Astrocyte (in vitro differentiated cells and primary cell): ENCODE results near the gene AHNAK. TPM values are rescaled to one million over a fixed set of nuclear protein-coding genes. Genes with fewer than 3 reads are reported as not detected.

Experiments
- DNase-seq: peaks from one replicate; pipeline ENCODE4 v3.0.0-alpha.2; 2010; ENCODE audit warnings: low read depth
- FAIRE-seq: peaks from 2 replicates; lab custom pipeline; 2011; peaks lifted over from hg19 to GRCh38; lab: Jason Lieb, UNC
- H2AFZ ChIP-seq: 2 replicates; pipeline ENCODE4 v1.6.0; 2012; ENCODE audit warnings: low read depth, low read length, inconsistent platforms
- H3K27ac ChIP-seq: 2 replicates; pipeline ENCODE4 v1.5.1; 2011; ENCODE audit warnings: low read depth, low read length, inconsistent platforms
- H3K27me3 ChIP-seq: 2 replicates; pipeline ENCODE4 v1.6.0; 2011; ENCODE audit warnings: low read length, inconsistent platforms; ENCODE audit not compliant: insufficient read depth
- H3K36me3 ChIP-seq: 2 replicates; pipeline ENCODE4 v1.5.1; 2011; ENCODE audit warnings: low read length, inconsistent platforms; ENCODE audit not compliant: insufficient read depth
- H3K4me1 ChIP-seq: 2 replicates; pipeline ENCODE4 v1.5.1; 2011; ENCODE audit warnings: low read length, inconsistent platforms; ENCODE audit not compliant: insufficient read depth
- H3K4me2 ChIP-seq: 2 replicates; pipeline ENCODE4 v1.6.0; 2012; ENCODE audit warnings: low read length, inconsistent platforms
- H3K4me3 ChIP-seq: 2 replicates; pipeline ENCODE4 v1.5.1; 2011; ENCODE audit warnings: low read depth, mild to moderate bottlenecking, low read length, inconsistent platforms; ENCODE audit not compliant: insufficient read depth
- H3K79me2 ChIP-seq: 2 replicates; pipeline ENCODE4 v1.6.0; 2012; ENCODE audit warnings: mild to moderate bottlenecking, low read length, inconsistent platforms; ENCODE audit not compliant: insufficient read depth
- H3K9ac ChIP-seq: 2 replicates; pipeline ENCODE4 v1.6.0; 2012; ENCODE audit warnings: mild to moderate bottlenecking, low read length, inconsistent platforms
- H3K9me3 ChIP-seq: 2 replicates; pipeline ENCODE4 v1.5.1; 2012; ENCODE audit warnings: low read depth, mild to moderate bottlenecking, low read length, inconsistent platforms; ENCODE audit not compliant: insufficient read depth
- H4K20me1 ChIP-seq: 2 replicates; pipeline ENCODE4 v1.6.0; 2012; ENCODE audit warnings: low read length, inconsistent platforms; ENCODE audit not compliant: insufficient read depth
- H3K27ac Mint-ChIP-seq: one replicate; pipeline ENCODE4 v1.8.0; 2021; ENCODE audit warnings: mild to moderate bottlenecking, mixed read lengths; ENCODE audit not compliant: unreplicated experiment
- H3K27me3 Mint-ChIP-seq: one replicate; pipeline ENCODE4 v1.8.0; 2021; ENCODE audit warnings: low read depth, mixed read lengths; ENCODE audit not compliant: unreplicated experiment
- H3K36me3 Mint-ChIP-seq: one replicate; pipeline ENCODE4 v1.8.0; 2021; ENCODE audit warnings: low read depth, mixed read lengths; ENCODE audit not compliant: unreplicated experiment
- H3K4me1 Mint-ChIP-seq: one replicate; pipeline ENCODE4 v1.8.0; 2021; ENCODE audit warnings: low read depth, mixed read lengths; ENCODE audit not compliant: unreplicated experiment
- H3K4me3 Mint-ChIP-seq: one replicate; pipeline ENCODE4 v1.8.0; 2021; ENCODE audit warnings: mild to moderate bottlenecking, moderate library complexity, mixed read lengths; ENCODE audit not compliant: unreplicated experiment
- H3K9me3 Mint-ChIP-seq: one replicate; pipeline ENCODE4 v1.8.0; 2021; ENCODE audit warnings: mild to moderate bottlenecking, mixed read lengths; ENCODE audit not compliant: unreplicated experiment
- EZH2 ChIP-seq: IDR thresholded peaks from 2 replicates; pipeline ENCODE4 v1.6.1; 2012; ENCODE audit warnings: mild to moderate bottlenecking, low read length, inconsistent platforms; ENCODE audit not compliant: insufficient read depth
- total RNA-seq: library from RNA; stranded (reverse); gene quantifications from 2 replicates; pipeline ENCODE4 v1.2.1, GENCODE V29; 2021
- TF ChIP-seq, protein P1 (sequence below): IDR thresholded peaks from 2 replicates; pipeline ENCODE4 v1.5.1; 2011; ENCODE audit warnings: low read depth, mild to moderate bottlenecking, inconsistent platforms, low read length, moderate library complexity; ENCODE audit not compliant: insufficient read depth

The AHNAK gene
- total RNA-seq, 1 donor from 2014 or later, result 378 TPM

DNA sequence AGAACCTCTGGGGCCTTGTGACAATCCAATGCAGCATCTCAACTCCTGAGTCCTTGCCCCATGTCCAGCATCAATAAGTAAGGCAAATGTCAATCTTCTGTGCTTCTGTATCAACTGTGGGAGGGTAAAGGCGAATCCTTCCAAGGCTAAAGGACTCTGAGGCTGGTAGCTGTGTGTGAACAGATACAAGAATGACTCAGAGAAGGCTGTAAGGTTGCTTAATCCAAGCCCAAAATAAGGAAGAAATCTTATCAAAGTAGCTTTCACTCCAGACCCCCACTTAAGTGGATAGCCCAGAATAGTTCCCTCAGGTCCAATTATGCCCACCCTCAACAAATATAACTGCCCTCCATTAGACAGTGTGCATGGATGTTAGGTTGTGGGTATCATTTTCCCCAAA is 155.9 kb downstream of the AHNAK start:
- FAIRE-seq (no peak), DNase-seq (no peak)
- Mint-ChIP-seq H3K4me1 (peaks cover 3% of the 10 kb centered on the region), H3K9me3 (no peaks in the 10 kb centered on the region), H3K4me3 (no peak overlapping the region), H3K36me3 (peaks cover 4% of the 10 kb centered on the region), H3K27ac (no peak overlapping the region), H3K27me3 (peaks cover 14% of the 10 kb centered on the region)
- Histone ChIP-seq H3K4me3 (no peak overlapping the region), H3K4me2 (no peak overlapping the region), H3K27me3 (no peaks in the 10 kb centered on the region), H3K36me3 (no peaks in the 10 kb centered on the region), H3K9ac (no peak overlapping the region), H2AFZ (no peak overlapping the region), H3K79me2 (no peaks in the 10 kb centered on the region), H4K20me1 (no peaks in the 10 kb centered on the region), H3K9me3 (no peaks in the 10 kb centered on the region), H3K4me1 (peaks cover 5% of the 10 kb centered on the region), H3K27ac (no peak overlapping the region)
- TF ChIP-seq EZH2, result no peak
- TF ChIP-seq, protein P1, sequence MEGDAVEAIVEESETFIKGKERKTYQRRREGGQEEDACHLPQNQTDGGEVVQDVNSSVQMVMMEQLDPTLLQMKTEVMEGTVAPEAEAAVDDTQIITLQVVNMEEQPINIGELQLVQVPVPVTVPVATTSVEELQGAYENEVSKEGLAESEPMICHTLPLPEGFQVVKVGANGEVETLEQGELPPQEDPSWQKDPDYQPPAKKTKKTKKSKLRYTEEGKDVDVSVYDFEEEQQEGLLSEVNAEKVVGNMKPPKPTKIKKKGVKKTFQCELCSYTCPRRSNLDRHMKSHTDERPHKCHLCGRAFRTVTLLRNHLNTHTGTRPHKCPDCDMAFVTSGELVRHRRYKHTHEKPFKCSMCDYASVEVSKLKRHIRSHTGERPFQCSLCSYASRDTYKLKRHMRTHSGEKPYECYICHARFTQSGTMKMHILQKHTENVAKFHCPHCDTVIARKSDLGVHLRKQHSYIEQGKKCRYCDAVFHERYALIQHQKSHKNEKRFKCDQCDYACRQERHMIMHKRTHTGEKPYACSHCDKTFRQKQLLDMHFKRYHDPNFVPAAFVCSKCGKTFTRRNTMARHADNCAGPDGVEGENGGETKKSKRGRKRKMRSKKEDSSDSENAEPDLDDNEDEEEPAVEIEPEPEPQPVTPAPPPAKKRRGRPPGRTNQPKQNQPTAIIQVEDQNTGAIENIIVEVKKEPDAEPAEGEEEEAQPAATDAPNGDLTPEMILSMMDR, result no peak

DNA sequence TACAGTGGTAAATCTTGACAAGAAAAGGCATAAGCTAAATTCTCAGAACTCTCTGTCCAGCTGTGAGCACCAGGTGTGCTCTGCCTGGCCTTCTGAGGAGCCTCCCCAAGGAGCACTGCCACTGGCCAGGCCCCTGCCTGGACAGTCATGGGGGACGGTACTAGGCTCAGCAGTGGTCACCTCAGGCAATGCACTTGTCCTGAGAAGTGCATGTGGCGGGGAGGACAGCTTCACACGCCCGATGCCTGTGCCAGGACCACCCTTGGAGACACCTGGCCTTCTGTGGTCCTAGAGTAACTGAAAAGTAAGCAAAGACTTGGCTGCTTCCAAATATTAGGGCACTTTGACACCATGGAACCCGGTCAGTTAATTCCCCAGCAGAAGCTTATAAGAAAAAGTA is 156.4 kb downstream of the AHNAK start:
- H3K79me2 ChIP-seq, result no peaks in the 10 kb centered on the region
- no peak overlapping the region for H3K27ac Mint-ChIP-seq
- no peak overlapping the region for H3K4me3 ChIP-seq
- peaks cover 3% of the 10 kb centered on the region for H3K4me1 Mint-ChIP-seq
- no peak overlapping the region for H3K27ac ChIP-seq
- FAIRE-seq (no peak), DNase-seq (no peak)
- H2AFZ ChIP-seq, result no peak overlapping the region
- H3K9me3 Mint-ChIP-seq, result no peaks in the 10 kb centered on the region
- no peaks in the 10 kb centered on the region for H3K27me3 ChIP-seq
- peaks cover 4% of the 10 kb centered on the region for H3K36me3 Mint-ChIP-seq
- no peaks in the 10 kb centered on the region for H3K9me3 ChIP-seq
- TF ChIP-seq, protein P1, result no peak
- no peak for TF ChIP-seq EZH2
- no peak overlapping the region for H3K4me2 ChIP-seq
- no peak overlapping the region for H3K4me3 Mint-ChIP-seq
- peaks cover 3% of the 10 kb centered on the region for H3K4me1 ChIP-seq
- H3K9ac ChIP-seq, result no peak overlapping the region
- H4K20me1 ChIP-seq, result no peaks in the 10 kb centered on the region
- peaks cover 14% of the 10 kb centered on the region for H3K27me3 Mint-ChIP-seq
- no peaks in the 10 kb centered on the region for H3K36me3 ChIP-seq

DNA sequence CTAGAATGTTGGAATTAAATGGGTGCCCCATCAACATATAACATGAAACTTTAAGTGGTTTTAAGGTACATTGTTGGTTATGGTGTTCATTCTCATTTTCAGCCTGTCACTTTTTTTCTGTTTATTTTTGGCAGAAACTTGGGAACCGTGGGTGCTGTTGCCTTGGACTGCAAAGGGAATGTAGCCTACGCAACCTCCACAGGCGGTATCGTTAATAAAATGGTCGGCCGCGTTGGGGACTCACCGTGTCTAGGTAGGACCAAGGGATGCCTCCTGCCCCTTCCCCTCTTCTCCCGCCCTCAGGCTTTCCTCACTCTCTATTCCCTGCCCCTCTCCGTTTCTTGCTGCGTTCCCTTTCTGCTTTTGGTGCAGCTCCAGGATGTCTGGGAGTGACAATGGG is 157.6 kb downstream of the AHNAK start:
- FAIRE-seq (no peak), DNase-seq (no peak)
- Histone ChIP-seq H3K9ac (no peak overlapping the region), H3K4me1 (no peaks in the 10 kb centered on the region), H3K27me3 (no peaks in the 10 kb centered on the region), H3K27ac (no peak overlapping the region), H2AFZ (no peak overlapping the region), H3K4me2 (no peak overlapping the region), H3K4me3 (no peak overlapping the region), H3K79me2 (no peaks in the 10 kb centered on the region), H4K20me1 (no peaks in the 10 kb centered on the region), H3K9me3 (no peaks in the 10 kb centered on the region), H3K36me3 (no peaks in the 10 kb centered on the region)
- Mint-ChIP-seq H3K27ac (no peak overlapping the region), H3K36me3 (peaks cover 4% of the 10 kb centered on the region), H3K4me3 (no peak overlapping the region), H3K27me3 (peaks cover 14% of the 10 kb centered on the region), H3K4me1 (no peaks in the 10 kb centered on the region), H3K9me3 (no peaks in the 10 kb centered on the region)
- TF ChIP-seq EZH2, result no peak
- TF ChIP-seq, protein P1, result no peak
